Peyer's patch (tissue), 4 donors: Measurements from ENCODE around the gene KAT5.

Experiments
- CTCF ChIP-seq, 6 experiments: fragments of 450-650 bp in 4 of 6; fragments of 200-600 bp in 2 of 6; sonication (generic) in 1 of 6; IDR thresholded peaks; one replicate each; pipeline ENCODE4 v1.5.1; 2017 to 2019; ENCODE audit warnings: antibody characterized with exemption in 6 of 6, mild to moderate bottlenecking in 3 of 6, moderate library complexity in 1 of 6
- POLR2A ChIP-seq, 2 donors: fragments of 450-650 bp; IDR thresholded peaks; one replicate each; pipeline ENCODE4 v1.5.1; 2017; ENCODE audit warnings: antibody characterized with exemption in 2 of 2, mild to moderate bottlenecking in 2 of 2, moderate library complexity in 2 of 2

GRCh38 chr11:65695459-65696241 lies 16.4 kb upstream of the KAT5 start:
- no peak for TF ChIP-seq CTCF (IDR thresholded peaks at IDR 0.05)
- TF ChIP-seq POLR2A (IDR thresholded peaks at IDR 0.05) = no peak
